IPS-18c (cell line): Measurements from ENCODE around the gene TMA7B.
"Not testable (repeated sequence)": the region's sequence is repeated elsewhere in the genome, so short reads cannot be mapped to it uniquely, and the experiment has no call there.

Source experiments
- H3K4me3 ChIP-seq: 2 replicates; pipeline ENCODE4 v1.7.0; 2013; ENCODE audit warnings: low read depth, mild to moderate bottlenecking, low read length, moderate library complexity; ENCODE audit not compliant: insufficient read depth
- H3K9me3 ChIP-seq: one replicate; pipeline ENCODE4 v1.6.1; 2013; ENCODE audit warnings: mild to moderate bottlenecking, low read length, moderate library complexity; ENCODE audit not compliant: control insufficient read depth, insufficient read depth

TMA7B gene

GRCh38 chr22:39946126-39946502, 14.1 kb upstream of the TMA7B start:
- no peaks in the 10 kb centered on the region for H3K9me3 ChIP-seq
- no peak overlapping the region for H3K4me3 ChIP-seq

- no peaks in the 10 kb centered on the region for H3K9me3 ChIP-seq
- H3K4me3 ChIP-seq: no peak overlapping the region
Observed at GRCh38 chr22:39946503-39947219, 13.5 kb upstream of the TMA7B start.

GRCh38 chr22:39947220-39948216, 12.7 kb upstream of the TMA7B start:
- Histone ChIP-seq H3K9me3 (no peaks in the 10 kb centered on the region), H3K4me3 (no peak overlapping the region)

GRCh38 chr22:39949964-39950737, 10.0 kb upstream of the TMA7B start:
- H3K4me3 ChIP-seq: no peak overlapping the region
- H3K9me3 ChIP-seq: peaks cover under 1% of the 10 kb centered on the region

GRCh38 chr22:39951603-39952293, 8.4 kb upstream of the TMA7B start:
- not testable (repeated sequence) for H3K9me3 ChIP-seq, H3K4me3 ChIP-seq

- peaks cover 2% of the 10 kb centered on the region for H3K9me3 ChIP-seq
- H3K4me3 ChIP-seq: no peak overlapping the region
Observed at GRCh38 chr22:39952347-39952746, 7.8 kb upstream of the TMA7B start.

GRCh38 chr22:39953101-39953500, 7.1 kb upstream of the TMA7B start:
- no peak overlapping the region for H3K4me3 ChIP-seq
- peaks cover 2% of the 10 kb centered on the region for H3K9me3 ChIP-seq

GRCh38 chr22:39954584-39955055, 5.6 kb upstream of the TMA7B start:
- Histone ChIP-seq H3K9me3 (peaks cover 2% of the 10 kb centered on the region), H3K4me3 (no peak overlapping the region)

- Histone ChIP-seq H3K4me3 (no peak overlapping the region), H3K9me3 (peaks cover 2% of the 10 kb centered on the region)
Observed at GRCh38 chr22:39955675-39956074, 4.5 kb upstream of the TMA7B start.

GRCh38 chr22:39956932-39957664, 3.1 kb upstream of the TMA7B start:
- no peak overlapping the region for H3K4me3 ChIP-seq
- peaks cover 2% of the 10 kb centered on the region for H3K9me3 ChIP-seq

- H3K9me3 ChIP-seq: peaks cover 2% of the 10 kb centered on the region
- no peak overlapping the region for H3K4me3 ChIP-seq
Observed at GRCh38 chr22:39958009-39958711, 2.0 kb upstream of the TMA7B start.

GRCh38 chr22:39958949-39959639, 1.1 kb upstream of the TMA7B start:
- peaks cover 2% of the 10 kb centered on the region for H3K9me3 ChIP-seq

GRCh38 chr22:39960791-39961746, 872 bp downstream of the TMA7B start:
- Histone ChIP-seq H3K4me3 (no peak overlapping the region), H3K9me3 (no peaks in the 10 kb centered on the region)

More at GRCh38 chr22:39958949-39959639, 1.1 kb upstream of the TMA7B start:
- no peak overlapping the region for H3K4me3 ChIP-seq

- H3K9me3 ChIP-seq: no peaks in the 10 kb centered on the region
- no peak overlapping the region for H3K4me3 ChIP-seq
Observed at GRCh38 chr22:39962071-39962470, 1.9 kb downstream of the TMA7B start.
